Stimulated activated CD4-positive, alpha-beta T cell treated with anti-CD3 and anti-CD28 coated beads, Interleukin-1b, Interleukin-23, amount 100 ng/mL, for 48 hours (primary cell): ENCODE measurements around the gene ORAI1.
"Not testable (repeated sequence)": the region's sequence is repeated elsewhere in the genome, so short reads cannot be mapped to it uniquely, and the experiment has no call there.

ENCODE experiments used
- DNase-seq: peaks from one replicate; pipeline ENCODE4 v3.0.0-alpha.2; 2020

ORAI1 gene

GRCh38 chr12:121608301-121608700 is 18.0 kb upstream of the ORAI1 start:
- DNase-seq = no peak

GRCh38 chr12:121610239-121611149 is 15.8 kb upstream of the ORAI1 start:
- DNase-seq = no peak

GRCh38 chr12:121611306-121611705 is 15.0 kb upstream of the ORAI1 start:
- no peak for DNase-seq

GRCh38 chr12:121613462-121613861 is 12.9 kb upstream of the ORAI1 start:
- DNase-seq = no peak

GRCh38 chr12:121614872-121615467 is 11.4 kb upstream of the ORAI1 start:
- DNase-seq = no peak

- DNase-seq = no peak
Measured at GRCh38 chr12:121618659-121619233, 7.6 kb upstream of the ORAI1 start.

- no peak for DNase-seq
Measured at GRCh38 chr12:121620333-121620891, 5.9 kb upstream of the ORAI1 start.

- peak; percentile 91 for DNase-seq
Measured at GRCh38 chr12:121626853-121627640, 717 bp downstream of the ORAI1 start.

- no peak for DNase-seq
Measured at GRCh38 chr12:121628037-121628436, 1.7 kb downstream of the ORAI1 start.

- DNase-seq = no peak
Measured at GRCh38 chr12:121628536-121628935, 2.2 kb downstream of the ORAI1 start.

- no peak for DNase-seq
Measured at GRCh38 chr12:121630791-121631355, 4.5 kb downstream of the ORAI1 start.

- DNase-seq = no peak
Measured at GRCh38 chr12:121632069-121632970, 6.0 kb downstream of the ORAI1 start.

- not testable (repeated sequence) for DNase-seq
Measured at GRCh38 chr12:121633833-121634196, 7.5 kb downstream of the ORAI1 start.

GRCh38 chr12:121634836-121635235 is 8.5 kb downstream of the ORAI1 start:
- no peak for DNase-seq

- DNase-seq = peak; percentile 44
Measured at GRCh38 chr12:121637231-121637914, 11.0 kb downstream of the ORAI1 start.

GRCh38 chr12:121638298-121639202 is 12.2 kb downstream of the ORAI1 start:
- no peak for DNase-seq

GRCh38 chr12:121641343-121641630 is 15.0 kb downstream of the ORAI1 start:
- no peak for DNase-seq

GRCh38 chr12:121648458-121649028 is 22.2 kb downstream of the ORAI1 start:
- DNase-seq = no peak

GRCh38 chr12:121649322-121649721 is 23.0 kb downstream of the ORAI1 start:
- no peak for DNase-seq
